Endothelial cell of umbilical vein (primary cell): ENCODE measurements around the gene APBB3. TPM values are rescaled to one million over a fixed set of nuclear protein-coding genes. Genes with fewer than 3 reads are reported as not detected.

ENCODE experiments used
- BruUV-seq: library from RNA; stranded (reverse); fragments of 400-500 nt; replicated peaks from 2 replicates; lab custom pipeline; 2021; lab: Mats Ljungman, UMichigan
- CTCF ChIA-PET: fragments of 300-600, 350-600 bp; sonication (Branson Sonifier 250); formaldehyde crosslinking; loops from one replicate; lab custom pipeline; 2021; ENCODE audit warnings: antibody characterized with exemption, inconsistent platforms; lab: Charles Lee
- POLR2A ChIA-PET: fragments of 300-600, 350-600 bp; sonication (Branson Sonifier 250); formaldehyde crosslinking; loops from one replicate; lab custom pipeline; 2021; ENCODE audit warnings: antibody characterized with exemption, inconsistent platforms; lab: Charles Lee
- DNase-seq: peaks from one replicate; pipeline ENCODE4 v3.0.0-alpha.2; 2011; ENCODE audit warnings: low read depth, low spot score
- FAIRE-seq: peaks from 2 replicates; lab custom pipeline; 2011; peaks lifted over from hg19 to GRCh38; lab: Jason Lieb, UNC
- H2AFZ ChIP-seq: 2 replicates; pipeline ENCODE4 v1.6.0; 2012; ENCODE audit warnings: low read depth, low read length, control low read depth, inconsistent platforms
- H3K27ac ChIP-seq: 2 replicates; pipeline ENCODE4 v1.5.1; 2011; ENCODE audit warnings: low read depth, mild to moderate bottlenecking, control low read depth, low read length, moderate library complexity; ENCODE audit not compliant: insufficient read depth
- H3K27me3 ChIP-seq, 2 experiments: 2 replicates each; pipeline versions ENCODE4 v1.6.0 to v1.6.1; 2011; ENCODE audit warnings: low read length in 2 of 2, mixed read lengths in 1 of 2; ENCODE audit not compliant: control insufficient read depth in 2 of 2, insufficient read depth in 2 of 2
- H3K36me3 ChIP-seq, 2 experiments: 2 replicates in 1 of 2; 3 replicates in 1 of 2; pipeline ENCODE4 v1.5.1; 2011; ENCODE audit warnings: low read length in 2 of 2, mild to moderate bottlenecking in 1 of 2, moderate library complexity in 1 of 2; ENCODE audit not compliant: control insufficient read depth in 2 of 2, insufficient read depth in 2 of 2; ENCODE audit errors: extremely low read depth in 1 of 2
- H3K4me1 ChIP-seq: 3 replicates; pipeline ENCODE4 v1.5.1; 2011; ENCODE audit warnings: mild to moderate bottlenecking, low read length; ENCODE audit not compliant: control insufficient read depth, insufficient read depth; ENCODE audit errors: extremely low read depth
- H3K4me2 ChIP-seq: 2 replicates; pipeline ENCODE4 v1.6.1; 2011; ENCODE audit warnings: low read length, control low read depth, mixed read lengths; ENCODE audit not compliant: insufficient read depth
- H3K4me3 ChIP-seq, 3 experiments: fragments of 200-600 bp in 1 of 3; sonication (generic), shearing (Covaris generic) in 1 of 3; replicated peaks in 1 of 3; 2 replicates each; pipeline ENCODE4 v1.5.1; 2011 to 2016; ENCODE audit warnings: control low read depth in 3 of 3, low read length in 3 of 3, mild to moderate bottlenecking in 2 of 3, inconsistent platforms in 1 of 3, low read depth in 1 of 3, moderate library complexity in 1 of 3; ENCODE audit not compliant: insufficient read depth in 1 of 3
- H3K79me2 ChIP-seq: 2 replicates; pipeline ENCODE4 v1.6.0; 2012; ENCODE audit warnings: low read length, inconsistent platforms; ENCODE audit not compliant: control insufficient read depth, insufficient read depth
- H3K9ac ChIP-seq: replicated peaks from 2 replicates; pipeline ENCODE3; 2011; ENCODE audit warnings: low read length, control low read depth; ENCODE audit not compliant: insufficient read depth; ENCODE audit errors: extremely low read depth
- H3K9me1 ChIP-seq: replicated peaks from 3 replicates; pipeline ENCODE4 v1.6.0; 2011; ENCODE audit warnings: mild to moderate bottlenecking, low read length; ENCODE audit not compliant: control insufficient read depth, insufficient read depth; ENCODE audit errors: extremely low read depth
- H3K9me3 ChIP-seq: replicated peaks from 2 replicates; pipeline ENCODE4 v1.5.1; 2012; ENCODE audit warnings: low read length, inconsistent platforms; ENCODE audit not compliant: control insufficient read depth, insufficient read depth
- H4K20me1 ChIP-seq: replicated peaks from 2 replicates; pipeline ENCODE3; 2011; ENCODE audit warnings: mild to moderate bottlenecking, low read length; ENCODE audit not compliant: control insufficient read depth, insufficient read depth; ENCODE audit errors: extremely low read depth
- EZH2 ChIP-seq: IDR thresholded peaks from 2 replicates; pipeline ENCODE4 v1.6.1; 2012; ENCODE audit warnings: borderline replicate concordance, low read depth, mild to moderate bottlenecking, moderate library complexity, low read length, inconsistent platforms; ENCODE audit not compliant: severe bottlenecking
- FOS ChIP-seq: IDR thresholded peaks from 2 replicates; pipeline ENCODE4 v1.6.1; 2011; ENCODE audit warnings: mild to moderate bottlenecking, low read length, moderate library complexity, borderline replicate concordance; ENCODE audit not compliant: insufficient read depth
- GATA2 ChIP-seq: IDR thresholded peaks from 2 replicates; pipeline ENCODE4 v1.7.0; 2011; ENCODE audit warnings: low read depth, mild to moderate bottlenecking, moderate library complexity, mixed read lengths, low read length; ENCODE audit not compliant: insufficient read length, insufficient read depth
- JUN ChIP-seq: IDR thresholded peaks from 2 replicates; pipeline ENCODE4 v1.6.1; 2011; ENCODE audit warnings: borderline replicate concordance, low read depth; ENCODE audit not compliant: insufficient read length, insufficient read depth
- MYC ChIP-seq: IDR thresholded peaks from one replicate; pipeline ENCODE4 v1.6.1; 2011; ENCODE audit warnings: mild to moderate bottlenecking, low read depth, low read length
- POLR2A ChIP-seq: IDR thresholded peaks from 2 replicates; pipeline ENCODE4 v1.6.1; 2012; ENCODE audit warnings: low read depth, mild to moderate bottlenecking, control low read depth, low read length
- POLR2AphosphoS5 ChIP-seq: IDR thresholded peaks from 2 replicates; pipeline ENCODE4 v1.6.1; 2012; ENCODE audit warnings: low read depth, mild to moderate bottlenecking, control low read depth, low read length, moderate library complexity; ENCODE audit not compliant: insufficient read depth
- dilution Hi-C: fragments of 300-500 bp; cut with MboI; formaldehyde crosslinking; loops from one replicate; pipeline ENCODE4 v1.15.0; 2019; ENCODE audit warnings: low sequenced_read_pairs; ENCODE audit not compliant: extremely low pct_ligation_motif_present
- intact Hi-C: fragments of 100-400 bp; cut with micrococcal nuclease; formaldehyde crosslinking; loops from one replicate; pipeline ENCODE4 v1.10.0; 2022
- polyA plus RNA-seq, 4 experiments: library from polyadenylated mRNA; depleted of rRNA in 3 of 4; stranded (reverse) in 3 of 4; unstranded in 1 of 4; fragments of >200 nt; gene quantifications; 2 replicates each; pipeline versions ENCODE4 v1.2.1 to v1.2.3, GENCODE V29; 2011 to 2012; ENCODE audit warnings: missing spikeins in 1 of 4
- total RNA-seq: library from RNA; stranded (reverse); gene quantifications from 2 replicates; pipeline ENCODE4 v1.2.3, GENCODE V29; 2021
- TF ChIP-seq, protein P1 (sequence below): IDR thresholded peaks from 2 replicates; pipeline ENCODE4 v1.6.1; 2011; ENCODE audit not compliant: insufficient read depth, insufficient read length
- TF ChIP-seq, protein P2 (sequence below), 2 donors: IDR thresholded peaks; 1 replicate in 1 of 2; 2 replicates in 1 of 2; pipeline ENCODE4 v1.5.1; 2011; ENCODE audit warnings: low read length in 2 of 2, mild to moderate bottlenecking in 2 of 2, moderate library complexity in 2 of 2, control low read depth in 1 of 2, inconsistent platforms in 1 of 2, low read depth in 1 of 2; ENCODE audit not compliant: insufficient read depth in 1 of 2; ENCODE audit errors: extremely low read depth in 1 of 2

APBB3 gene
- total and polyA plus RNA-seq, 2 donors (not counting 3 experiments of a cell fraction or from before 2014, with no cell fraction given), result 12.1 to 22.8 TPM

DNA sequence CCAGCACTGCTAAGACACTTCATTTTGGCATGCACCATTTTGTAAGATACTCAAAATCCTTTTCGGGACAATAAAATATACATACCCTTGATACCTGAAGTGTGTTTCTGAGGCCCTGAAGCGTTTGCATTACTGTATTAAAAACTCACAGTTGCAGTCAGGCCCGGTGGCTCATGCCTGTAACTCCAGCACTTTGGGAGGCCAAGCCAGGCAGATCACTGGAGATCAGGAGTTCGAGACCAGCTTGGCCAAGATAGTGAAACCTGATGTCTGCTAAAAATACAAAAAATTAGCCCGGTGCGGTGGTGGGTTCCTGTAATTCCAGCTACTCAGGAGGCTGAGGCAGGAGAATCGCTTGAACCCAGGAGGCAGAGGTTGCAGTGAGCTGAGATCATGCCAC lies 19.4 kb downstream of the APBB3 start:
- no peak overlapping the region for H3K9ac ChIP-seq

More for the DNA sequence above, 19.4 kb downstream of the APBB3 start:
- CTCF ChIA-PET, result no interaction called here
- DNase-seq (no peak), FAIRE-seq (no peak)
- no peaks in the 10 kb centered on the region for H3K27me3 ChIP-seq
- POLR2A ChIA-PET, result no interaction called here
- H3K79me2 ChIP-seq, result no peaks in the 10 kb centered on the region
- dilution Hi-C loops (no loop called here), intact Hi-C loops (no loop called here)
- no peaks in the 10 kb centered on the region for H4K20me1 ChIP-seq
- H3K36me3 ChIP-seq, result peaks cover 5 to 7% of the 10 kb centered on the region in 2 experiments
- H3K27ac ChIP-seq, result no peak overlapping the region
- peaks cover 24% of the 10 kb centered on the region for H3K4me1 ChIP-seq
- no peak overlapping the region for H3K4me3 ChIP-seq
- H2AFZ ChIP-seq, result no peak overlapping the region
- TF ChIP-seq POLR2A (no peak), JUN (no peak), MYC (no peak), EZH2 (no peak), FOS (no peak), GATA2 (no peak), POLR2AphosphoS5 (no peak)
- TF ChIP-seq, protein P1, sequence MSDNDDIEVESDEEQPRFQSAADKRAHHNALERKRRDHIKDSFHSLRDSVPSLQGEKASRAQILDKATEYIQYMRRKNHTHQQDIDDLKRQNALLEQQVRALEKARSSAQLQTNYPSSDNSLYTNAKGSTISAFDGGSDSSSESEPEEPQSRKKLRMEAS, result no peak
- TF ChIP-seq, protein P2, sequence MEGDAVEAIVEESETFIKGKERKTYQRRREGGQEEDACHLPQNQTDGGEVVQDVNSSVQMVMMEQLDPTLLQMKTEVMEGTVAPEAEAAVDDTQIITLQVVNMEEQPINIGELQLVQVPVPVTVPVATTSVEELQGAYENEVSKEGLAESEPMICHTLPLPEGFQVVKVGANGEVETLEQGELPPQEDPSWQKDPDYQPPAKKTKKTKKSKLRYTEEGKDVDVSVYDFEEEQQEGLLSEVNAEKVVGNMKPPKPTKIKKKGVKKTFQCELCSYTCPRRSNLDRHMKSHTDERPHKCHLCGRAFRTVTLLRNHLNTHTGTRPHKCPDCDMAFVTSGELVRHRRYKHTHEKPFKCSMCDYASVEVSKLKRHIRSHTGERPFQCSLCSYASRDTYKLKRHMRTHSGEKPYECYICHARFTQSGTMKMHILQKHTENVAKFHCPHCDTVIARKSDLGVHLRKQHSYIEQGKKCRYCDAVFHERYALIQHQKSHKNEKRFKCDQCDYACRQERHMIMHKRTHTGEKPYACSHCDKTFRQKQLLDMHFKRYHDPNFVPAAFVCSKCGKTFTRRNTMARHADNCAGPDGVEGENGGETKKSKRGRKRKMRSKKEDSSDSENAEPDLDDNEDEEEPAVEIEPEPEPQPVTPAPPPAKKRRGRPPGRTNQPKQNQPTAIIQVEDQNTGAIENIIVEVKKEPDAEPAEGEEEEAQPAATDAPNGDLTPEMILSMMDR (IDR thresholded peaks at IDR 0.05; ENCODE audit: extremely low read depth in 1 of 2, insufficient read depth in 1 of 2, low read depth in 1 of 2, low read length in 2 of 2), result no peak
- H3K9me3 ChIP-seq, result no peaks in the 10 kb centered on the region
- H3K9me1 ChIP-seq, result no peaks in the 10 kb centered on the region
- H3K4me2 ChIP-seq, result no peak overlapping the region
- no TSS peak for BruUV-seq
